Measurements from ENCODE around the gene ZNF202. TPM values are rescaled to one million over a fixed set of nuclear protein-coding genes. Genes with fewer than 3 reads are reported as not detected.
A peak's percentile ranks its signal among the peaks of the same experiment; 100 is the strongest.
"Not testable (repeated sequence)": the region's sequence is repeated elsewhere in the genome, so short reads cannot be mapped to it uniquely, and the experiment has no call there.

ZNF202 gene
- 5.6 TPM for total RNA-seq
- long read RNA-seq, full-length matches to known transcripts, result 2 of 6 reads
- long read RNA-seq, partial matches to known transcripts, result 1 of 6 reads
- long read RNA-seq, other reads (novel, unspliced or antisense), result 3 of 6 reads

DNA sequence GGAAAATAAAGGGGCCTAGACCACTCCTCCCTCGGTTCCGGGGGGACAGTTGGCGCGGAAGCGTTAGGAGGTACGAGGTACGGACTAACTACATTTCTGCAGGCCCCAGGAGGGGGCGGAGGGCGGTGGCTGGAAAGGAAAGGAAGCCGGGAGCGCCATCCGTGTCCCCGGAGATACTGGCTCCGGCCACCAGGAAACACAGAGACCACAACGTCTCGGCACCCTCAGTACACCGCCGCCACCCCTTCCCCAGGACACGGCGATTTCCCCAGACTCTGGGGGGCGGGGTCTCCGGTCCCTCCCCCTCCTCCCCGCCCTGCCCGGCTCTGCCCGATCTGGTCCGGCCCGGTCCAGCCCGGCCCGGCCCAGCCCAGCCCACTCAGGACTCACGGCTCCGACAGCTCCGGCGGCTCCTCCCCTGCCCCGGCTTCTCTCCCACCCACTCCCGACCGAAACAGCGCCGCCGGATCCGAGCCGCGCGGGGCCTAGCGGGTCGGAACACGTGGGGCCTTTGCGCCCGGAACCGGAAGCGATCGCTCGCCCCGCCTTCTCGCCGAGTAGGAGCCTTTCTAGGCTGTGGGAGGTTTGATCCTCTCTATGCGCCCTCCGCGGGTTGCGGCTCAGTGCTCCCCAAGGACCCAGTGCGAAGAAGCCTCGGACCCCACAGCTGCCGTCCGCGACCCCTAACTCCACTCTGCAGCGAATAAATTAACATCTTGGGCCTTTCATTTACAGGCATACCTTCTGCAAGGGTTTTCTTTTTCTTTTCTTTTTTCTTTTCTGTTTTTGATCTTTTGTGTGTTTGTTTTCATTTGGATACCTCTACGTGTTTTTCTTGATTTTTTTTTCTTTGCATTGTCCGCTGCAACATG lies at the start of gene ZNF202:
Gene ZNF202, minus strand, starts transcription at position 502 of the 872 bp plus-strand sequence. CDS start 10,772 bp downstream, outside the sequence.
- ATAC-seq (peak; percentile 100), DNase-seq (ENCODE audit: missing footprints) (peak; percentile 95)
- intact Hi-C loops (cut with DNase I), result no loop called here

DNA sequence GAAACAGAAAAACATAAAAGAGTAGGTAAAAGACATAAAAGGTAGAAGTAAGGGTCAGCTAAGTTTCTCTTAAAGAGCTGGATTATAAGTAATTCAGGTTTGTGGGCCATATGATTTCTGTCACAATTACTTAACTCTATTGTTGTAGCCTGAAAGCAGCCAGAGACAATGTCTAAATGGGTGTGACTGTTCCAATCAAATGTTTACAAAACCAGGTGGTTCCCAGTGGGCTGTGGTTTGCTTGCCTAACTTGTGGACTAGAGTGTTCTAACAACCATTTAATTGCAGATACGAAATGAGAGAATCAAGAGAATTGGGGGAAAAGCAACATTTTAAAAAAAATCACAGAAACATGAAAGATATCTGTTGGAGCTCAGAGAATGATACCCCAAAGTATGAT lies 42.1 kb upstream of the ZNF202 start:
- DNase-seq (ENCODE audit: missing footprints) (no peak), ATAC-seq (no peak)
- intact Hi-C loops (cut with DNase I), result no loop called here

DNA sequence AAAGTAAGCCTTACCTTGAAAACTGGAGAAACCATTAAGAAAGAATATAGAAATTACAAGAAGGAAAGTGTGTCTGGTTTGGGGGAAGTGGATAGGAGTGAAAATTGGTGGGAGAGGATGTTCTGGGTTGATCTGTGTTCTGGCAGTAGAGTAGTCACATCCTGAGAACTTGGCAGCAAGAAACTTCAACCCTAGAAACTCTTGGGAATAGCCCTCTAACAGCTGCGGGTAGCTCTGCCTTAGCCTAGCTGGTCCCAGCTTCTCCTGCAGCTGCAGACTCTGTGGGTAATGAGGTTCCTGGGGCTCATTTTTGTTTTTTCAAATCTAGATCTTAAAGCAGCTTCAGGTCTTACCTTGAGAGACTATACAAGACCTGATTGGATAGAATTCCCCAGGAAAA lies 37.1 kb upstream of the ZNF202 start:
- DNase-seq (ENCODE audit: missing footprints) (no peak), ATAC-seq (no peak)
- intact Hi-C loops (cut with DNase I), result no loop called here

DNA sequence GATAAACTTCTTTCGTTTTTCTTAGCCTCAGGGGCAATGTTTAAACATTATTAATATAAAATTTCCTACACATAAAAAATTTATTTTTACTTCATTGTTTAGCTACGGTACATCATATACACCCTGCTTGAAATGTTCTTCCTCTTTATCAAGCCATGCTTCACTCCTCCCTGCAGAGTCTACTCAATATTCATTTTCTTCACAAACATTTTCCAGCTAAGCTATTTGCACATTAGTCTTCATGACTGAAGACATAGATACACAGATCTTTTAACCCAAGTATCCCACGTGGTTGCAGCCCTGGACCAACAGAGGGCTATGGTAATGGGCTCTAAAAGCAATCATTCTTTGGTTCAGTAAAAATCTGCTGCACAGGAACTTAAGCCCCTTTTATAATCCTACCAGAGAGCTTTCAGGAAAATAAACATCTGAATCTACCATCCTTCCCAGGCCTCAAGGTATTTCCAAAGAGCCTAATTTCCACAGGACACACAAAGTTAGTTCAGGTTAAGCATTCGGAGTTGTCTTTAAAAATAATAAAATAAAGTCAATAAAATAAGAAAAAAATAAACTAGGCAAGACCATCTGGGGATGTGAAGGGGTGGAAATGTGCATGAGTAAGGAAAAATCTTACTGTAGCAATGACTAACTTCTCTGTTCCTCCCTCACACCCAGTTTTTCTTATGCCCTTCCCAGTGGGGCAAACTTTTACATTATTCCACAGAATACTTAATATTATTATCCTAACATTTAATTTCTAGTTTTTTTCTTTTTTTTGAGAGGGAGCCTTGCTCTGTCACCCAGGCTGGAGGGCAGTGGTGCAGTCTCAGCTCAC lies 34.5 kb upstream of the ZNF202 start:
- no peak for ATAC-seq
- intact Hi-C loops (cut with DNase I), result no loop called here
- DNase-seq (ENCODE audit: missing footprints), result no peak

- intact Hi-C loops (cut with DNase I), result no loop called here
- no peak for ATAC-seq
- no peak for DNase-seq (ENCODE audit: missing footprints)
Measured at GRCh38 chr11:123775289-123775688, 33.8 kb upstream of the ZNF202 start.

DNA sequence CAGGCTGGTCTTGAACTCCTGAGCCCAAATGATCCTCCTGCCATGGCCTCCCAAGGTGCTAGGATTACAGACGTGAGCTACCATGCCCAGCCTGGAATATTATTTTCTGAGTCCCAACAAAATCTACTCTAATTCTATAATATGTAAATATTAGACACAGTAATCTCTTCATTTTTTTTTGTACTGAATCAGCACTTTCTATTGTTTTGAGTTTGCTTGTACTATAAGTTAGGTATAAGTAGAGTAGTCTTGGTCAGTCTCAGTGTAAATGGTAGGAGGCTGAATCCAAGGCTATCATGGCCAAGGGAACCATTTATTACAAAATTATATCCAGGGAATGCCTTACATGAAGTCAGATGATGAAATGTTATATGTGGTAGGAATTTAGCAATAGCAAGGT lies 32.5 kb upstream of the ZNF202 start:
- intact Hi-C loops (cut with DNase I), result no loop called here
- ATAC-seq (no peak), DNase-seq (ENCODE audit: missing footprints) (no peak)

- ATAC-seq (no peak), DNase-seq (ENCODE audit: missing footprints) (no peak)
- intact Hi-C loops (cut with DNase I), result no loop called here
Measured at GRCh38 chr11:123773026-123773425, 31.6 kb upstream of the ZNF202 start.

- intact Hi-C loops (cut with DNase I), result no loop called here
- ATAC-seq (no peak), DNase-seq (ENCODE audit: missing footprints) (no peak)
Measured at GRCh38 chr11:123771664-123772063, 30.2 kb upstream of the ZNF202 start.

DNA sequence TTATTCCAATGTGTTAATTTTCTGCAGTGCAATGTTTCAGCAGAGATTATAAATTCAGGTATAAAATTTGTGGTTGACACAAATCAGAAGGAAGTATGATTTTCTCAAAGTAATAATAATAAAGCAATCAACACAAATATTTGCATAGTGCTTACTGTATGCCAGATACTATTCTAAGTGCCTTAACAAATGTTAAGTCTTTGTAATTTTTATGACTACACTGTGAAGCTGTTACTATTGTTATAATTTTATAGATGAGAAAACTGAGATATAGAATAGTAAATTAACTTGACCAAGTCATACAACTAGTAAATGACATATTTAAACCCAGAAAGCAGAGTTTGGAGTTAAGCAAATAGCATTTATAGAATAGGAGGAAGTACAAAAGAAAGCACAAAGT lies 29.3 kb upstream of the ZNF202 start:
- ATAC-seq (no peak), DNase-seq (ENCODE audit: missing footprints) (no peak)
- intact Hi-C loops (cut with DNase I), result no loop called here

GRCh38 chr11:123765601-123766000 lies 24.1 kb upstream of the ZNF202 start:
- ATAC-seq, result no peak
- DNase-seq (ENCODE audit: missing footprints), result no peak
- intact Hi-C loops (cut with DNase I), result no loop called here

- DNase-seq (ENCODE audit: missing footprints) (no peak), ATAC-seq (no peak)
- intact Hi-C loops (cut with DNase I), result no loop called here
Measured at GRCh38 chr11:123762422-123762821, 21.0 kb upstream of the ZNF202 start.

GRCh38 chr11:123760894-123761293 lies 19.4 kb upstream of the ZNF202 start:
- ATAC-seq (no peak), DNase-seq (ENCODE audit: missing footprints) (no peak)
- intact Hi-C loops (cut with DNase I), result no loop called here

DNA sequence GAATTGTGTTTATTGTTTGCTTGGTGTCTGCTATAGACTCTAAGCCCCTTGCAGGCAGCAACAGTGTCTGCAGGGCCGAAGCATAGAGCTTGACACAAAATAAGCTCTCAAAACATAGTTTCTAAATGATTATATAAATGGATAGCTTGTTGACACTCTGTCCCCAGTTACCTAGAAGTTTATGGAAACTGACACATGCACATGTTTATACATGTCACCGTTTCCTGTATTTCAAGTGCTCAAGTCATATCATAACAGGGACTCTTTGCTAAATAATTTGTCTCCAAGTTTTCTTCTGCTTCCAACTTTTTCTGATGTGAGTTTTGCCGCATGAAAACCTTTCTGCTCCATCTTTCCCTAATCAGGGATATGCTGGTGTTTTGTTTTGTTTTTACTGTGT lies 16.5 kb upstream of the ZNF202 start:
- intact Hi-C loops (cut with DNase I), result no loop called here
- no peak for DNase-seq (ENCODE audit: missing footprints)
- no peak for ATAC-seq

GRCh38 chr11:123755813-123756212 lies 14.4 kb upstream of the ZNF202 start:
- no peak for DNase-seq (ENCODE audit: missing footprints)
- no peak for ATAC-seq
- intact Hi-C loops (cut with DNase I), result no loop called here

DNA sequence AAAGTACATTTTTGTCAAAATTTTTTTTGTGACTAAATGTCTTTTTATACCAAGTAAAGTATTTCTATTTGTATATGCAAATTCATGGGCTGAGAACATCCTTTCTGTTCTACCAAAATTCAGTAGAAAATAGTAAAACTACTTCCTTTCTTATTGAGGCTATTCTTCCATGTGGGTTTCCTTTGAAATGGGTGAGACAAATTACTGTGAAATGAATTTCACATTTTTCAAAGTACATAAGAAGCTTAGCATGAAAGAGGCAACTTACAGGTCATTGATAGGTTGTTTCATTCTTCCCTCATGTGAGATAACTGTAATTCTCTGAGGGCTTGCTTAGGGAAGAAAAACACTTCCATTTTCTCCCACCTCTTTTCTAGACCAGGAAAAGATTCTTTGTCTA lies 13.9 kb upstream of the ZNF202 start:
- intact Hi-C loops (cut with DNase I), result no loop called here
- ATAC-seq (no peak), DNase-seq (ENCODE audit: missing footprints) (no peak)

DNA sequence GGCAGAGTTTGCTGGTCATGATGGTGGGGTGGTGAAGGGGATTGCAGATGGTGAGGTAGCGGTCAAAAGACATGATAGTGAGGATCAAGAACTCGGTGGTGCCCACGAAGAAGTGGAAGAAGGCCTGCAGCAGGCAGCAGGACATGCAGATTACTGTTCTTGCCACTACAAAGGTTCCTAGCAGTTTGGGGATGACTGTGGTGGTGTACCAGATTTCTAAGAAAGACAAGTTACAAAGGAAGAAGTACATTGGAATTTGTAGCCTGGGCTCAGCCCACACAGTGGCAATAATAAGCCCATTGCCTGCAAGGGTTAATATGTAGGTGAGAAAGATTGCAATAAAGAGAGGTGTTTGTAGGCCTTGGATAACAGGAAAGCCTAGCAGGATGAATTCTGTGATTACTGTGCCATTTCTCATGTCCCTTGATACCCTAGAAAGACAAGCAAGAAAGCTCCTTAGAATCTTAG lies 12.7 kb upstream of the ZNF202 start, which contains the start of gene OR6X1:
Gene OR6X1, minus strand, starts transcription at position 418 of the 468 bp plus-strand sequence. Its CDS starts 0 bp downstream, at position 418.
- no peak for DNase-seq (ENCODE audit: missing footprints)
- no peak for ATAC-seq
- intact Hi-C loops (cut with DNase I), result no loop called here

- ATAC-seq (no peak), DNase-seq (ENCODE audit: missing footprints) (no peak)
- intact Hi-C loops (cut with DNase I), result no loop called here
Measured at GRCh38 chr11:123753110-123753509, 11.7 kb upstream of the ZNF202 start.

GRCh38 chr11:123751781-123752180 lies 10.3 kb upstream of the ZNF202 start:
- DNase-seq (ENCODE audit: missing footprints) (no peak), ATAC-seq (no peak)
- intact Hi-C loops (cut with DNase I), result no loop called here

DNA sequence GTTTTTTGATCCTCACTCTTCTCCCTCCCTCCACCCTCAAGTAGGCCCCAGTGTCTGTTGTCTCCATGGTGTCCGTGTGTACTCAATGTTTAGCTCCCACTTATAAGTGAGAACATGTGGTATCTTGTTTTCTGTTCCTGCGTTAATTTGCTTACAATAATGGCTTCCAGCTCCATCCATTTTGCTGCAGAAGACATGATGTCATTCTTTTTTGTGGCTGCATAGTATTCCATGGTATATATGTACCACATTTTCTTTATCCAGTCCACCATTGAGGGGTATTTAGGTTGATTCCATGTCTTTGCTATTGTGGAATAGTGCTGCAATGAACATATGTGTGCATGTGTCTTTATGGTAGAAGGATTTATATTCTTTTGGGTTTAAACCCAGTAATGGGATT lies 6.9 kb upstream of the ZNF202 start:
- intact Hi-C loops (cut with DNase I); DNase-seq (ENCODE audit: missing footprints); ATAC-seq: not testable (repeated sequence)
